GM12878 (cell line): ENCODE results near the gene PDF. TPM values are rescaled to one million over a fixed set of nuclear protein-coding genes. Genes with fewer than 3 reads are reported as not detected.

ENCODE experiments used
- ATAC-seq: fragments of 200-7000 bp; cut with Tn5 transposase; 3 replicates; pipeline ENCODE4 v1.9.1; 2020; ENCODE audit warnings: mild to moderate bottlenecking, moderate library complexity
- BruUV-seq: library from RNA; stranded (reverse); fragments of 400-500 nt; replicated peaks from 2 replicates; lab custom pipeline; 2021; lab: Mats Ljungman, UMichigan
- CTCF ChIA-PET: fragments of 300-600 bp; sonication (Branson Sonifier 250); formaldehyde crosslinking; extraction: SDS; loops from one replicate; lab custom pipeline; 2021; ENCODE audit warnings: inconsistent platforms; lab: Yijun Ruan, JAX
- POLR2A ChIA-PET: fragments of 350-600 bp; formaldehyde crosslinking; extraction: SDS; loops from one replicate; lab custom pipeline; 2021; ENCODE audit warnings: inconsistent platforms; lab: Charles Lee
- RAD21 ChIA-PET: fragments of 300-600 bp; sonication (Branson Sonifier 250); formaldehyde crosslinking; loops from one replicate; lab custom pipeline; 2023; ENCODE audit warnings: antibody characterized with exemption; ENCODE audit not compliant: unreplicated experiment; lab: Charles Lee
- SMC1A ChIA-PET: fragments of 300-600 bp; sonication (Branson Sonifier 250); formaldehyde crosslinking; loops from one replicate; lab custom pipeline; 2023; ENCODE audit not compliant: unreplicated experiment, uncharacterized antibody; lab: Charles Lee
- DNase-seq: peaks from one replicate; pipeline ENCODE4 v3.0.0-alpha.2; 2011; ENCODE audit warnings: low read depth, low spot score
- FAIRE-seq: peaks from 3 replicates; lab custom pipeline; 2011; peaks lifted over from hg19 to GRCh38; lab: Jason Lieb, UNC
- H2AFZ ChIP-seq: 2 replicates; pipeline ENCODE4 v1.6.0; 2011; ENCODE audit warnings: low read depth, low read length, control low read depth; ENCODE audit not compliant: control insufficient read depth
- H3K27ac ChIP-seq: 2 replicates; pipeline ENCODE4 v1.5.1; 2011; ENCODE audit warnings: control low read depth; ENCODE audit not compliant: control insufficient read depth, insufficient read depth
- H3K27me3 ChIP-seq, 2 experiments: replicated peaks in 1 of 2; 2 replicates each; pipeline versions ENCODE4 v1.6.0 to v1.6.1; 2011; ENCODE audit warnings: low read length in 1 of 2; ENCODE audit not compliant: control insufficient read depth in 2 of 2, insufficient read depth in 2 of 2
- H3K36me3 ChIP-seq, 2 experiments: 2 replicates each; pipeline ENCODE4 v1.5.1; 2011; ENCODE audit warnings: low read length in 1 of 2; ENCODE audit not compliant: control insufficient read depth in 2 of 2, insufficient read depth in 2 of 2
- H3K4me1 ChIP-seq: 2 replicates; pipeline ENCODE4 v1.6.1; 2011; ENCODE audit warnings: mild to moderate bottlenecking, low read length, moderate library complexity, mixed read lengths; ENCODE audit not compliant: control insufficient read depth, insufficient read depth
- H3K4me2 ChIP-seq: 2 replicates; pipeline ENCODE4 v1.6.0; 2011; ENCODE audit warnings: control low read depth; ENCODE audit not compliant: control insufficient read depth, insufficient read depth
- H3K4me3 ChIP-seq: fragments of 200-600 bp; sonication (generic); 2 replicates; pipeline ENCODE4 v1.5.1; 2016
- H3K79me2 ChIP-seq: 2 replicates; pipeline ENCODE4 v1.6.0; 2011; ENCODE audit warnings: low read length; ENCODE audit not compliant: control insufficient read depth, insufficient read depth
- H3K9ac ChIP-seq: 2 replicates; pipeline ENCODE4 v1.8.0; 2011; ENCODE audit warnings: low read length, control low read depth, mixed read lengths; ENCODE audit not compliant: control insufficient read depth, insufficient read depth
- H3K9me3 ChIP-seq: replicated peaks from 3 replicates; pipeline ENCODE4 v1.5.1; 2011; ENCODE audit warnings: mild to moderate bottlenecking, low read length; ENCODE audit not compliant: control insufficient read depth, insufficient read depth
- H4K20me1 ChIP-seq: 2 replicates; pipeline ENCODE4 v1.6.0; 2011; ENCODE audit not compliant: control insufficient read depth, insufficient read depth
- FOXM1 ChIP-seq: IDR thresholded peaks from 2 replicates; pipeline ENCODE4 v1.6.1; 2012; ENCODE audit warnings: low read depth, mild to moderate bottlenecking, inconsistent platforms, low read length, moderate library complexity
- HDGF ChIP-seq: fragments of 450-650 bp; IDR thresholded peaks from 2 replicates; pipeline ENCODE4 v1.6.1; 2016; ENCODE audit warnings: antibody characterized with exemption
- KDM1A ChIP-seq: fragments of 200-600 bp; sonication (generic); IDR thresholded peaks from 2 replicates; pipeline ENCODE4 v1.6.1; 2016; ENCODE audit warnings: borderline replicate concordance
- PML ChIP-seq: IDR thresholded peaks from 2 replicates; pipeline ENCODE4 v1.6.1; 2012; ENCODE audit warnings: low read length, inconsistent platforms
- STAT1 ChIP-seq: fragments of 450-650 bp; conservative IDR thresholded peaks from 2 replicates; pipeline ENCODE4 v1.6.1; 2014; ENCODE audit warnings: antibody characterized with exemption, mild to moderate bottlenecking
- STAT3 ChIP-seq: IDR thresholded peaks from 2 replicates; pipeline ENCODE4 v1.6.1; 2011; ENCODE audit warnings: low read depth, low read length, improper control_type of control experiment
- TCF12 ChIP-seq: IDR thresholded peaks from 2 replicates; pipeline ENCODE4 v1.6.1; 2011; ENCODE audit warnings: low read depth, mild to moderate bottlenecking, low read length
- ZNF217 ChIP-seq: fragments of 450-650 bp; IDR thresholded peaks from 2 replicates; pipeline ENCODE4 v1.6.1; 2017; ENCODE audit warnings: antibody characterized with exemption, mild to moderate bottlenecking
- WGBS: methylation state at CpG from one replicate; pipeline ENCODE4 v1.1.6; 2016; ENCODE audit warnings: low lambda C conversion rate; ENCODE audit not compliant: insufficient replicate concordance, insufficient coverage; ENCODE audit errors: missing lambda C conversion rate; 5-methylcytosine and 5-hydroxymethylcytosine counted together
- in situ Hi-C: fragments of 300-500 bp; cut with MboI; formaldehyde crosslinking; loops from 9 replicates; pipeline ENCODE4 v1.14.3; 2018; ENCODE audit warnings: mixed read lengths
- intact Hi-C: fragments of 100-400 bp; cut with micrococcal nuclease; formaldehyde crosslinking; loops from one replicate; pipeline ENCODE4 v1.14.2; 2022; ENCODE audit not compliant: unreplicated experiment
- polyA plus RNA-seq, 11 experiments: library from polyadenylated mRNA; depleted of rRNA in 4 of 11; unstranded in 6 of 11; stranded (reverse) in 5 of 11; fragments of >200 nt; fragmentation: Nextera tagmentation in 4 of 11; fragmentation: Illumina TruSeq in 1 of 11; extraction: Ambion mirVana in 4 of 11; extraction: Trizol in 1 of 11; gene quantifications; 1 replicate in 1 of 11; 2 replicates in 10 of 11; pipeline versions ENCODE4 v1.2.1 to v1.2.3, GENCODE V29; 2011 to 2016; ENCODE audit warnings: inconsistent platforms in 2 of 11, missing spikeins in 2 of 11, low read depth in 1 of 11
- total RNA-seq, 4 experiments: library from RNA; depleted of rRNA in 3 of 4; stranded (reverse); fragments of >200 nt in 3 of 4; fragmentation: Illumina TruSeq in 1 of 4; extraction: Trizol in 1 of 4; gene quantifications; 2 replicates each; pipeline versions ENCODE4 v1.2.1 to v1.2.3, GENCODE V29; 2013 to 2021
- TF ChIP-seq, protein P1 (sequence below): IDR thresholded peaks from 2 replicates; pipeline ENCODE4 v1.6.1; 2012; ENCODE audit warnings: improper control_type of control experiment, low read depth, low read length; ENCODE audit not compliant: insufficient replicate concordance
- TF ChIP-seq, protein P2 (sequence below): fragments of 450-650 bp; IDR thresholded peaks from 2 replicates; pipeline ENCODE4 v1.6.1; 2017; ENCODE audit warnings: borderline replicate concordance
- TF ChIP-seq, protein P3 (sequence below): fragments of 150-350 bp; IDR thresholded peaks from 2 replicates; pipeline ENCODE4 v1.6.1; 2014; ENCODE audit warnings: mild to moderate bottlenecking, low read depth, low read length
- TF ChIP-seq, protein P4 (sequence below): fragments of 450-650 bp; IDR thresholded peaks from 2 replicates; pipeline ENCODE4 v1.6.1; 2016; ENCODE audit warnings: mild to moderate bottlenecking, moderate library complexity, borderline replicate concordance

Gene PDF
- total and polyA plus RNA-seq, 10 of the 15 experiments (the other 5 are each of a cell fraction or from before 2014, with no cell fraction given), result 0.13 to 44.1 (median 16.7) TPM

DNA sequence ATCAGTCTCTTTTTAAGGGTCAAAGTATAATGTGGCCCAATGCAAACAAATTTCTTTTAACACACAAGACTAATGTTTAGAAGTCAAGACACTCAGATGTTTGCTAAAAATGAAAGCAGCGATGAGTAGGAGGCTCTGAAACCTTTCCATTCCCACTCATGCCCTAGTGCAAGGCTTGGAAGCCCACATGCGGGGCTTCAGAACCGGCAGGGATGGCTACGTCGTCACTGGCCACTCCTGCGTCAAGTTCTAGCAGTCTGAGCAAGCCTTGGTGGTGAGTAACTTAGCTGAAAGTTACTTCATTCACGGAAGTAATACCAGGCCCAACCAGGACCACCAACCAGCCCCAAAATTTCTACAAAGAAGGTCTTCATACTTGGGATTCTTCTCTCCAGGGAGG is 36.0 kb upstream of the PDF start:
- Histone ChIP-seq H3K27me3 (no peaks in the 10 kb centered on the region), H4K20me1 (no peaks in the 10 kb centered on the region), H3K79me2 (no peaks in the 10 kb centered on the region), H3K4me2 (no peak overlapping the region), H2AFZ (no peak overlapping the region), H3K4me1 (no peaks in the 10 kb centered on the region), H3K9me3 (no peaks in the 10 kb centered on the region), H3K36me3 (peaks cover 18 to 41% of the 10 kb centered on the region in 2 experiments), H3K9ac (no peak overlapping the region), H3K4me3 (no peak overlapping the region), H3K27ac (no peak overlapping the region)
- in situ Hi-C loops, result no loop called here
- intact Hi-C loops, result no loop called here
- no peak for ATAC-seq
- 89% methylated on average over 7 of the region's 7 CpGs for WGBS
- ChIA-PET POLR2A (no interaction called here), CTCF (interaction anchor here (1.0 kb wide), 1 partner anchor 18 kb away, joined by 3 read pairs; no protein-coding TSS in a partner anchor), RAD21 (no interaction called here), SMC1A (interaction anchor here (1.1 kb wide), 1 partner anchor 11 kb away, joined by 3 read pairs; no protein-coding TSS in a partner anchor)
- BruUV-seq, result no TSS peak
- FAIRE-seq, result no peak
- DNase-seq, result no peak
- TF ChIP-seq, protein P1, sequence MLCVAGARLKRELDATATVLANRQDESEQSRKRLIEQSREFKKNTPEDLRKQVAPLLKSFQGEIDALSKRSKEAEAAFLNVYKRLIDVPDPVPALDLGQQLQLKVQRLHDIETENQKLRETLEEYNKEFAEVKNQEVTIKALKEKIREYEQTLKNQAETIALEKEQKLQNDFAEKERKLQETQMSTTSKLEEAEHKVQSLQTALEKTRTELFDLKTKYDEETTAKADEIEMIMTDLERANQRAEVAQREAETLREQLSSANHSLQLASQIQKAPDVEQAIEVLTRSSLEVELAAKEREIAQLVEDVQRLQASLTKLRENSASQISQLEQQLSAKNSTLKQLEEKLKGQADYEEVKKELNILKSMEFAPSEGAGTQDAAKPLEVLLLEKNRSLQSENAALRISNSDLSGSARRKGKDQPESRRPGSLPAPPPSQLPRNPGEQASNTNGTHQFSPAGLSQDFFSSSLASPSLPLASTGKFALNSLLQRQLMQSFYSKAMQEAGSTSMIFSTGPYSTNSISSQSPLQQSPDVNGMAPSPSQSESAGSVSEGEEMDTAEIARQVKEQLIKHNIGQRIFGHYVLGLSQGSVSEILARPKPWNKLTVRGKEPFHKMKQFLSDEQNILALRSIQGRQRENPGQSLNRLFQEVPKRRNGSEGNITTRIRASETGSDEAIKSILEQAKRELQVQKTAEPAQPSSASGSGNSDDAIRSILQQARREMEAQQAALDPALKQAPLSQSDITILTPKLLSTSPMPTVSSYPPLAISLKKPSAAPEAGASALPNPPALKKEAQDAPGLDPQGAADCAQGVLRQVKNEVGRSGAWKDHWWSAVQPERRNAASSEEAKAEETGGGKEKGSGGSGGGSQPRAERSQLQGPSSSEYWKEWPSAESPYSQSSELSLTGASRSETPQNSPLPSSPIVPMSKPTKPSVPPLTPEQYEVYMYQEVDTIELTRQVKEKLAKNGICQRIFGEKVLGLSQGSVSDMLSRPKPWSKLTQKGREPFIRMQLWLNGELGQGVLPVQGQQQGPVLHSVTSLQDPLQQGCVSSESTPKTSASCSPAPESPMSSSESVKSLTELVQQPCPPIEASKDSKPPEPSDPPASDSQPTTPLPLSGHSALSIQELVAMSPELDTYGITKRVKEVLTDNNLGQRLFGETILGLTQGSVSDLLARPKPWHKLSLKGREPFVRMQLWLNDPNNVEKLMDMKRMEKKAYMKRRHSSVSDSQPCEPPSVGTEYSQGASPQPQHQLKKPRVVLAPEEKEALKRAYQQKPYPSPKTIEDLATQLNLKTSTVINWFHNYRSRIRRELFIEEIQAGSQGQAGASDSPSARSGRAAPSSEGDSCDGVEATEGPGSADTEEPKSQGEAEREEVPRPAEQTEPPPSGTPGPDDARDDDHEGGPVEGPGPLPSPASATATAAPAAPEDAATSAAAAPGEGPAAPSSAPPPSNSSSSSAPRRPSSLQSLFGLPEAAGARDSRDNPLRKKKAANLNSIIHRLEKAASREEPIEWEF, result no peak
- TF ChIP-seq ZNF217 (no peak), PML (no peak), TCF12 (no peak), STAT3 (no peak), STAT1 (no peak), KDM1A (no peak), HDGF (no peak), FOXM1 (no peak)
- TF ChIP-seq, protein P2, sequence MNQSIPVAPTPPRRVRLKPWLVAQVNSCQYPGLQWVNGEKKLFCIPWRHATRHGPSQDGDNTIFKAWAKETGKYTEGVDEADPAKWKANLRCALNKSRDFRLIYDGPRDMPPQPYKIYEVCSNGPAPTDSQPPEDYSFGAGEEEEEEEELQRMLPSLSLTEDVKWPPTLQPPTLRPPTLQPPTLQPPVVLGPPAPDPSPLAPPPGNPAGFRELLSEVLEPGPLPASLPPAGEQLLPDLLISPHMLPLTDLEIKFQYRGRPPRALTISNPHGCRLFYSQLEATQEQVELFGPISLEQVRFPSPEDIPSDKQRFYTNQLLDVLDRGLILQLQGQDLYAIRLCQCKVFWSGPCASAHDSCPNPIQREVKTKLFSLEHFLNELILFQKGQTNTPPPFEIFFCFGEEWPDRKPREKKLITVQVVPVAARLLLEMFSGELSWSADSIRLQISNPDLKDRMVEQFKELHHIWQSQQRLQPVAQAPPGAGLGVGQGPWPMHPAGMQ, result no peak
- TF ChIP-seq, protein P3, sequence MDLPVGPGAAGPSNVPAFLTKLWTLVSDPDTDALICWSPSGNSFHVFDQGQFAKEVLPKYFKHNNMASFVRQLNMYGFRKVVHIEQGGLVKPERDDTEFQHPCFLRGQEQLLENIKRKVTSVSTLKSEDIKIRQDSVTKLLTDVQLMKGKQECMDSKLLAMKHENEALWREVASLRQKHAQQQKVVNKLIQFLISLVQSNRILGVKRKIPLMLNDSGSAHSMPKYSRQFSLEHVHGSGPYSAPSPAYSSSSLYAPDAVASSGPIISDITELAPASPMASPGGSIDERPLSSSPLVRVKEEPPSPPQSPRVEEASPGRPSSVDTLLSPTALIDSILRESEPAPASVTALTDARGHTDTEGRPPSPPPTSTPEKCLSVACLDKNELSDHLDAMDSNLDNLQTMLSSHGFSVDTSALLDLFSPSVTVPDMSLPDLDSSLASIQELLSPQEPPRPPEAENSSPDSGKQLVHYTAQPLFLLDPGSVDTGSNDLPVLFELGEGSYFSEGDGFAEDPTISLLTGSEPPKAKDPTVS, result no peak
- TF ChIP-seq, protein P4, sequence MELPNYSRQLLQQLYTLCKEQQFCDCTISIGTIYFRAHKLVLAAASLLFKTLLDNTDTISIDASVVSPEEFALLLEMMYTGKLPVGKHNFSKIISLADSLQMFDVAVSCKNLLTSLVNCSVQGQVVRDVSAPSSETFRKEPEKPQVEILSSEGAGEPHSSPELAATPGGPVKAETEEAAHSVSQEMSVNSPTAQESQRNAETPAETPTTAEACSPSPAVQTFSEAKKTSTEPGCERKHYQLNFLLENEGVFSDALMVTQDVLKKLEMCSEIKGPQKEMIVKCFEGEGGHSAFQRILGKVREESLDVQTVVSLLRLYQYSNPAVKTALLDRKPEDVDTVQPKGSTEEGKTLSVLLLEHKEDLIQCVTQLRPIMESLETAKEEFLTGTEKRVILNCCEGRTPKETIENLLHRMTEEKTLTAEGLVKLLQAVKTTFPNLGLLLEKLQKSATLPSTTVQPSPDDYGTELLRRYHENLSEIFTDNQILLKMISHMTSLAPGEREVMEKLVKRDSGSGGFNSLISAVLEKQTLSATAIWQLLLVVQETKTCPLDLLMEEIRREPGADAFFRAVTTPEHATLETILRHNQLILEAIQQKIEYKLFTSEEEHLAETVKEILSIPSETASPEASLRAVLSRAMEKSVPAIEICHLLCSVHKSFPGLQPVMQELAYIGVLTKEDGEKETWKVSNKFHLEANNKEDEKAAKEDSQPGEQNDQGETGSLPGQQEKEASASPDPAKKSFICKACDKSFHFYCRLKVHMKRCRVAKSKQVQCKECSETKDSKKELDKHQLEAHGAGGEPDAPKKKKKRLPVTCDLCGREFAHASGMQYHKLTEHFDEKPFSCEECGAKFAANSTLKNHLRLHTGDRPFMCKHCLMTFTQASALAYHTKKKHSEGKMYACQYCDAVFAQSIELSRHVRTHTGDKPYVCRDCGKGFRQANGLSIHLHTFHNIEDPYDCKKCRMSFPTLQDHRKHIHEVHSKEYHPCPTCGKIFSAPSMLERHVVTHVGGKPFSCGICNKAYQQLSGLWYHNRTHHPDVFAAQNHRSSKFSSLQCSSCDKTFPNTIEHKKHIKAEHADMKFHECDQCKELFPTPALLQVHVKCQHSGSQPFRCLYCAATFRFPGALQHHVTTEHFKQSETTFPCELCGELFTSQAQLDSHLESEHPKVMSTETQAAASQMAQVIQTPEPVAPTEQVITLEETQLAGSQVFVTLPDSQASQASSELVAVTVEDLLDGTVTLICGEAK, result no peak
